ENCODE results near the gene VPS37D. TPM values are rescaled to one million over a fixed set of nuclear protein-coding genes. Genes with fewer than 3 reads are reported as not detected.
"Not testable (repeated sequence)": the region's sequence is repeated elsewhere in the genome, so short reads cannot be mapped to it uniquely, and the experiment has no call there.

VPS37D gene
- polyA plus RNA-seq, 4 donors, result 7.0 to 18.1 (median 10.6) TPM

DNA sequence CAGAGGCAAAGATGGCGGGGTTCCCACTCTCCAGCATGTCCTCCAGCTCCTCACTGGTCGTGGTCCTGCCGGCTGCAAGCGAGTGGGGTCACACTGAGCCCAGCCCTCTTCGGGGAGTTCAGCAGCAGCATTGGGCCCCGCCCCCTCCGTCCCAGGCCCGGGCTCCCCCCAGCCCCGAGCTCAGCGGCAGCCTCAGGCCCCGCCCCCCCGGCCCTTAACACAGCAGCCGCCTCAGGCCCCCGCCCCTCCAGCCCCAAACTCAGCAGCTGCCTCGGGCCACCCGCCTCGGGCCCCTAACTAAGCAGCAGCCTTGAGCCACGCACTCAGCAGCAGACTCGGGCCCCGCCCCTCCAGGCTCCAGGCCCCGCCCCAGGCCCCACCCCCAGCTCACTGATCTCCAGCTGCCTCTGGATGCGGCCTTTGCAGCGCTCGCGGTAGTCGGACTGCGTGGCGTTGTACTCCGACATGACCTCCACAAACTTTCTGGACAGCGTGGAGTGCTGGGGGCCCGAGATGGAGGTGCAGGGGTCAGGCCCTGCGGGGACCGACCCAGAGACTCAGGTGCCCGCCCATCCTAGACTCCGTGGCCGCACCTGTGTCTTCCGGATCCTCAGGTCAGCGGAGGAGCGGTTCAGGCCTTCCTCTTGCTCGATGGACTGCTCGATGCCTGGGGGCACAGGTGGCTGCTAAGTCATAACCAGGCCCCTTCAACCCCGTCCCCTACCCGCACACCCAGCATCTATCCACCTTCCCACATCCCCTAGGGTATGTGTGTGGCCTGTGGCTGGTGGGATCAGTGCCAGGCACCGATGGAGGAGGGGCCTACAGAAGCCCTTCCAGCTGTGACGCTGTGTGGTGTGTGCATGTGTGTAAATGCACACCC, 36.4 kb downstream of the VPS37D start:
- DNase-seq (ENCODE audit: low read depth in 4 of 4, low spot score in 3 of 4), result peak in 1 of 4 donors; percentile 40

GRCh38 chr7:73704640-73705550, 37.3 kb downstream of the VPS37D start:
- DNase-seq (ENCODE audit: low read depth in 4 of 4, low spot score in 3 of 4), result no peak

DNA sequence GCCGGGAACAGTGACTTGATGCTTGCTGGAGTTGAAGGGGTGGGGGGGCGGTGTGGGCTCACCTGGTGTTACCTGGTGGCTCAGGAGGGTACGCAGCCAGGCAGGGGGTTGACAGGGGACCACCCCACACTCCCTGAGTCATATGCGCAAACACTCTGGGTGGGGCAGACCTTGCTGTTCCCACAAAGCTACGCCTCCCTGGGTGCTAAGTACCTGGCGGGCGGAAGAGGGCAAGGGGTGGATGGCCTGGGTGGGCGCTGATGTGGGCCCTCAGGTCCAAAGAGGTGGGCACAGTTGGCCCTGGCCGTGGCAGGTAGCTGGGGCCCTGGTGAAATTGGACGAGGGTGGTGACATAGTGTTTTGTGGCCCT, 37.9 kb downstream of the VPS37D start:
- no peak for DNase-seq (ENCODE audit: low read depth in 4 of 4, low spot score in 3 of 4)

- no peak for DNase-seq (ENCODE audit: low read depth in 4 of 4, low spot score in 3 of 4)
Observed at GRCh38 chr7:73706126-73707044, 38.8 kb downstream of the VPS37D start.

DNA sequence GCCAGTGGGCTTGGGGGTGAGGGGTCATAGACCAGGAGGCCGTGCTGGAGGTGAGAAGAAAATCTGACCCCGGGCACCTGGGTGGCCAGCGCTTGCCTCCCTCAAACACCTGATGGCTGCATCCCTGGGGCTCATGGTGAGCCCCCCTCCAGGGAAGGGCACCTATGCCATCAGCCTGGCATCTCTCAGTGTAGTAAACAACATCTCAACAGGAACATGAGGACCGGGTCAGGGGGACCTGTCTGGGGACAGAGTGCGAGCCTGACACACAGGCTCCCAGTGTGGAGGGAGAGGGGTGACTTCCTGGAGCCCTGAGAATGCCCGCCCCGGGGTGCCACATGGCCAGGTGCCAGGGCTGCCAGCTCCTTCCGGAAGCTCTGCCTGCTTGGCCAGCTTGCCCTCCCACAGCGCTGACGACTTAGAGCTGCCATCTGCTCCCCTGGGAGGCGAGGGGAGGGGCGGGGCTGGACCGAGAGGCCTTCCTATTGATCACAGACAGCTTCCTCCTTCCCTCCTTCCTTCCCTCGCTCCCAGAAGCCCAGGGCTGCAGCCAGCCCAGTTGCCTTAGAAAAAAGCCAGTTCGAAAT, 39.5 kb downstream of the VPS37D start:
- no peak for DNase-seq (ENCODE audit: low read depth in 4 of 4, low spot score in 3 of 4)

- DNase-seq (ENCODE audit: low read depth in 4 of 4, low spot score in 3 of 4), result no peak
Observed at GRCh38 chr7:73708961-73709549, 41.4 kb downstream of the VPS37D start.

DNA sequence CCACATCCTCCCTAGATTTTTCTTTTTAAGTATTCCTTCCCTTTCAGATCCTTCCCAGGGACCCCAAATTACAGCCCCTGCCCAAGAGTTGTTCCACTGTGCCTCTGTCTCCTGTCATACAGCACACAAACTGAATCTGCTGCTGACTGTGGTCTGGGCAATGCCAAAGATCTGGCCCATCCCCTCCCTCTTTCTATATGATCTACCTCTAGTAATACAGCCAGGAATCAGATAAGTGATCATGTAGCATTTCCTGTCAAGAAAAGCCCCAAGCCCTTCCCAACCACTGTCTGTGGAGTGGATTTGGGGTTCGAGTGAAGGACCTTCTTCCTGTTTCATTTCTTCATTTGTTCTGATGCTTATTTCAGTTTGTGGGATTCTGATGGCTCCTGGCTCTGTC, 45.1 kb downstream of the VPS37D start:
- no peak for DNase-seq (ENCODE audit: low read depth in 4 of 4, low spot score in 3 of 4)

- DNase-seq (ENCODE audit: low read depth in 4 of 4, low spot score in 3 of 4), result not testable (repeated sequence)
Observed at GRCh38 chr7:73713319-73713718, 45.7 kb downstream of the VPS37D start.

DNA sequence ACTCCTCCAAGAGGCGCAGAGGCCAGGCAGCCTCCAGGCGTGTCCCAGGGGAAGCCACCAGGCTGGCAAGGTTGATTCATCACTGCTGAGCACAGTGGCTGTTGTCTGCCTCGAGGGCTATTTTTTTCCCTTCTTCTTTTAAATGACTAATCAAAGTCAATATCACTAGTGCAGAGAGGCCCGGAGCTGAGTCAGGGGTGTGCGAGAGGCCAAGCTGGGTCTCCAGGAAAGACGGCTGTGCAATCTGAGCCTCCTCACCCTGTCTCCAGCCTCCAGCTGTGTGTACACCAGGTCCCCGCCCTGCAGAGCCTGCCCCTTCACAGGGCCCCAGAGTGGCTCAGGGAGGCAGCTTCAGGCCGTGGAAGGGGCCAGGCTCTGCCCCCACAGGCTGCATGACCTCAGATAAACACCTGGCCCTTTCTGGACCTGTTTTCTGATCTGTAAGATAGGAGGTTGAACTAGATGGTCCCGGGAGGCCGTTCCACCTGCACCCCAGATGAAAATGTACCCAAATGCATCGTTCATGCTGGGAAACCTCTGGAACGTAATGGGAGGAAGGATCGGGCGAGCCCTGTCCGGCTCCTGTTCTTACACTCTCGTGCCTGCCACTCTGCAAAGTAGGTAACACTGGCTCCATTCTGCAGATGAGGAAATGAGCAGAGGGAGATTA, 48.2 kb downstream of the VPS37D start:
- DNase-seq (ENCODE audit: low read depth in 4 of 4, low spot score in 3 of 4), result no peak

- DNase-seq (ENCODE audit: low read depth in 4 of 4, low spot score in 3 of 4), result no peak
Observed at GRCh38 chr7:73716318-73716890, 48.8 kb downstream of the VPS37D start.

DNA sequence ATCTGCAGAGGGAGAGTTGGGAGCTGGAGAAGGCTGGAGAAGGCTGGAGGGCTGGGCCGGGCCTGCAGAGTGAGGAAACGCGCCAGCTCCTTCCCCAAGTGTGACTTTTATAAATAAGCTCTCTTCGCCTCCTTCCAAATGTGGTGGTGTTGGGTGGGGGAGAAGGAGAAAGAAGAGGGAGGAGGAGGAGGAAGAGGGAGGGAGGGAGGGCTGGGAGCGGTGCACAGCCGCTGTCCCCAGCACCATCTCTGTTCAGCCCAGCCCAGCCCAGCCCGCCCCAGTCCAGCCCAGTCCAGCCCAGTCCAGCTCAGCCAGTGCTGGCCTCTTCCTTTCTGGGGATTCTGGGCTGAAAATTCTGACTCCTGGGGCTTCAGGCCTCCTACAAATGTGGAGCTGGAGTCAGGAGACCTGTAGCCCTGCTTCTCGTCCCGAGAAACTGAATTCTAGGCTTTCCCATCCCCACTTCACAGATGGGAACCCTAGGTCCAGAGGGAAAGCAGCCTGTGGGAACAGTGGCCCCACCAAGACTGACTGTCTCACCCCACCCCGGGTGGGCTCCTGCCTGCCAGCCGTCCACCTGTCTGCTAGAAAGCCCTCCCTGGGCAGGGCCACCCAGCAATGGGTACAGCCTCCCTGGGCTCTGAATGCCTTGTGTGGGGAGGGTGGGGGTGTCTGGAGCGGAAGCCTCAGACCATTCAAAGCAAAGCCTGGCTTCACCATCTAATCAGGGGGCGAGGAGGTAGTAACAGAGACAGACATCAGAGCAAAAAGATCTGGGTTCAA, 49.6 kb downstream of the VPS37D start:
- no peak for DNase-seq (ENCODE audit: low read depth in 4 of 4, low spot score in 3 of 4)

GRCh38 chr7:73717991-73718405, 50.4 kb downstream of the VPS37D start:
- no peak for DNase-seq (ENCODE audit: low read depth in 4 of 4, low spot score in 3 of 4)

DNA sequence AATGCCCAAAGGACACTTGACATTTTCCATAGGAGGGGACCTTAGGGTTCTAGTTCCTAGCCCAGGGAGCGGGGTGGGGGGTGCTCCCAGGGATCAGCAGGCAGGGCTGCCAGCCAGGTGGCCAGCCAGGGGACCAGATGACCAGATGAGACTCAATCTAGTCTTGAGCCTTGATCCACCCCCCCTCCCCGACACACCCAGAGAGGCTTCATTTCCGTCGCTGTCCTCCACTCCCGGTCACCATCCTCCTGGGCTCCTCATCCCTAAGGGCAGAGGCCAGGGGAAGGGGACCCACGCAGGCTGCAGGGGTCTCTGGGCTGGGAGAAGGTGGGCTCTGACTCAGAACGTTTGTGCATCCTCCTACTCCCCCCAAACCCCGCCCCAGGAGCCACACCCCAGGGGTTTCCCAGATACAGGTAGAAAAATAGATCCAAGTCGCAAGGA, 50.8 kb downstream of the VPS37D start:
- DNase-seq (ENCODE audit: low read depth in 4 of 4, low spot score in 3 of 4), result no peak

GRCh38 chr7:73718905-73719805, 51.5 kb downstream of the VPS37D start, which contains the start of gene STX1A:
Gene STX1A (minus strand): TSS chr7:73719669. CDS start chr7:73719631, 38 bp downstream.
- DNase-seq (ENCODE audit: low read depth in 4 of 4, low spot score in 3 of 4), result no peak

- DNase-seq (ENCODE audit: low read depth in 4 of 4, low spot score in 3 of 4), result no peak
Observed at GRCh38 chr7:73719806-73720169, 52.2 kb downstream of the VPS37D start.

- DNase-seq (ENCODE audit: low read depth in 4 of 4, low spot score in 3 of 4), result not testable (repeated sequence)
Observed at GRCh38 chr7:73720443-73720842, 52.8 kb downstream of the VPS37D start.

DNA sequence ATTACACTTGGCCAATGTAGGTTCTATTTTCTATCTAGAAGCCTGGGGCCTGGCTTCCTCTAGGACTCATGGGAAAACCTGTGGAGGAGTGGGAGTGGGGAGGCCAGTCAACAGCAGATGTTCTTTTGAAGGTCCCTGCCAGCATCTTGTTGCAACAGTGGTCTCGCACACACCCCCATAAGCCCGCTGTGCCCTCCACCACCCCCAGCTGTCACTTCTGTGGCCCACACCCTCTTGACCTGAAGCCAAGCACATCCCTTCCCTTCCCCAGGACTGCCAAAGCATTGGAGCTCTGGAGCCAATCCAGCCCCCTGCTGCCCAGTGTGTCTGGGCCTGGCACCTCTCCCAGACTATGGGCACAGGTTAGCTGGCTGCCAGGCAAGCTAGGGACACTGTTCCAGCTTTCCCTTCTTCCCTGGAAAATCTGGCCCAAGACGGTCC, 53.8 kb downstream of the VPS37D start:
- no peak for DNase-seq (ENCODE audit: low read depth in 4 of 4, low spot score in 3 of 4)

Measured in left renal pelvis (tissue), 4 donors.